CD4-positive, alpha-beta T cell (primary cell): ENCODE measurements around the gene MED8. TPM values are rescaled to one million over a fixed set of nuclear protein-coding genes. Genes with fewer than 3 reads are reported as not detected.

Experiments
- ATAC-seq: fragments of 200-7000 bp; cut with Tn5 transposase; one replicate; pipeline ENCODE4 v1.10.0; 2022; ENCODE audit warnings: mild to moderate bottlenecking; ENCODE audit not compliant: poor library complexity
- CTCF ChIA-PET: fragments of 350-600 bp; sonication (Branson Sonifier 250); formaldehyde crosslinking; loops from one replicate; lab custom pipeline; 2021; ENCODE audit warnings: antibody characterized with exemption, inconsistent platforms; lab: Charles Lee
- POLR2A ChIA-PET: fragments of 350-600 bp; sonication (Branson Sonifier 250); formaldehyde crosslinking; loops from one replicate; lab custom pipeline; 2021; ENCODE audit warnings: antibody characterized with exemption, inconsistent platforms; lab: Charles Lee
- DNase-seq, 14 experiments: peaks; one replicate each; pipeline ENCODE4 v3.0.0-alpha.2; 2013 to 2020; ENCODE audit warnings: mixed read lengths in 2 of 14
- H3K27ac ChIP-seq, 2 donors: one replicate each; pipeline versions ENCODE4 v1.5.1 to v1.7.0; 2013; ENCODE audit warnings: low read length in 2 of 2, low read depth in 1 of 2, mild to moderate bottlenecking in 1 of 2
- H3K27me3 ChIP-seq, 2 experiments: 1 replicate in 1 of 2; 2 replicates in 1 of 2; pipeline versions ENCODE4 v1.6.1 to v1.7.0; 2013; ENCODE audit warnings: low read length in 2 of 2, control low read depth in 1 of 2, mild to moderate bottlenecking in 1 of 2, moderate library complexity in 1 of 2; ENCODE audit not compliant: insufficient read depth in 2 of 2, control insufficient read depth in 1 of 2
- H3K36me3 ChIP-seq: one replicate; pipeline ENCODE4 v1.6.1; 2013; ENCODE audit warnings: low read length, control low read depth; ENCODE audit not compliant: insufficient read depth
- H3K4me1 ChIP-seq: one replicate; pipeline ENCODE4 v1.6.1; 2013; ENCODE audit warnings: low read length, control low read depth; ENCODE audit not compliant: insufficient read depth
- H3K4me3 ChIP-seq: one replicate; pipeline ENCODE4 v1.5.1; 2013; ENCODE audit warnings: mild to moderate bottlenecking, low read length, moderate library complexity
- H3K9me3 ChIP-seq, 2 experiments: 1 replicate in 1 of 2; 2 replicates in 1 of 2; pipeline versions ENCODE4 v1.6.1 to v1.7.0; 2013; ENCODE audit warnings: low read length in 2 of 2, mild to moderate bottlenecking in 2 of 2, control low read depth in 1 of 2, moderate library complexity in 1 of 2; ENCODE audit not compliant: control insufficient read depth in 1 of 2, insufficient read depth in 1 of 2
- H3K27ac Mint-ChIP-seq: one replicate; pipeline ENCODE4 v1.8.0; 2020; ENCODE audit warnings: mixed read lengths
- H3K27me3 Mint-ChIP-seq: one replicate; pipeline ENCODE4 v1.8.0; 2021; ENCODE audit warnings: mixed read lengths
- H3K36me3 Mint-ChIP-seq: one replicate; pipeline ENCODE4 v1.8.0; 2021; ENCODE audit warnings: low read depth, mixed read lengths
- H3K4me1 Mint-ChIP-seq: one replicate; pipeline ENCODE4 v1.8.0; 2021; ENCODE audit warnings: low read depth, mixed read lengths
- H3K4me3 Mint-ChIP-seq: one replicate; pipeline ENCODE4 v1.8.0; 2020; ENCODE audit warnings: mild to moderate bottlenecking, mixed read lengths
- H3K9me3 Mint-ChIP-seq: one replicate; pipeline ENCODE4 v1.8.0; 2020; ENCODE audit warnings: mixed read lengths
- intact Hi-C, 2 experiments: fragments of 100-400 bp; cut with DNase I in 1 of 2; cut with micrococcal nuclease in 1 of 2; formaldehyde crosslinking; loops; one replicate each; pipeline versions ENCODE4 v1.15.1 to v1.9.0; 2023 to 2025; cut with DNase I, micrococcal nuclease
- total RNA-seq, 174 experiments: library from RNA in 2 of 174; stranded (reverse) in 2 of 174; gene quantifications; one replicate each; pipeline ENCODE4 v1.2.3 and lab custom pipeline; 2021 to 2026
- TF ChIP-seq, protein P1 (sequence below): fragments of 200-600 bp; IDR thresholded peaks from one replicate; pipeline ENCODE4 v1.8.0; 2022; ENCODE audit warnings: antibody characterized with exemption, mild to moderate bottlenecking

Gene MED8
- total RNA-seq, 2 experiments from 2014 or later: 14.8 to 17.6 TPM

DNA sequence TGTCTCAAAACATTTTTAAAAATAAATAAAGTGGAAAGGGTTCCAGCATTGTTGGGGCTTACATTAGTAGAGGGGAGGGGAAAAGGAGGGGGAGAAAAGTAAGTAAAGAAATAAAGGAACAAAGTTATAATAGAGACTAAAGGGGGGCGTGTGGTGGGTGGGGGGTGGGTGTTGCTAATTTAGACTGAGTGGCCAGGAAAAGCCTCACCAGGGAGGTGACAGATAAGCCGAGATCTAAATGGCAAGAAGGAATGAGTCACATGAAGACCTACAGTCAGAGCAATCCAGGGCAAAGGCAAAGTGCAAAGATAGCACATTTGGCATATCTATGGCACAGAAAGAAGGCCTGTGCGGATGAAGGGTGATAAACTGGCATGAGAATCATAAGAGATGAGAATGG, 44.5 kb downstream of the MED8 start:
- no peaks in the 10 kb centered on the region for H3K27me3 Mint-ChIP-seq
- ChIA-PET CTCF (no interaction called here), POLR2A (no interaction called here)
- ATAC-seq: no peak
- no peak for DNase-seq
- TF ChIP-seq, protein P1, sequence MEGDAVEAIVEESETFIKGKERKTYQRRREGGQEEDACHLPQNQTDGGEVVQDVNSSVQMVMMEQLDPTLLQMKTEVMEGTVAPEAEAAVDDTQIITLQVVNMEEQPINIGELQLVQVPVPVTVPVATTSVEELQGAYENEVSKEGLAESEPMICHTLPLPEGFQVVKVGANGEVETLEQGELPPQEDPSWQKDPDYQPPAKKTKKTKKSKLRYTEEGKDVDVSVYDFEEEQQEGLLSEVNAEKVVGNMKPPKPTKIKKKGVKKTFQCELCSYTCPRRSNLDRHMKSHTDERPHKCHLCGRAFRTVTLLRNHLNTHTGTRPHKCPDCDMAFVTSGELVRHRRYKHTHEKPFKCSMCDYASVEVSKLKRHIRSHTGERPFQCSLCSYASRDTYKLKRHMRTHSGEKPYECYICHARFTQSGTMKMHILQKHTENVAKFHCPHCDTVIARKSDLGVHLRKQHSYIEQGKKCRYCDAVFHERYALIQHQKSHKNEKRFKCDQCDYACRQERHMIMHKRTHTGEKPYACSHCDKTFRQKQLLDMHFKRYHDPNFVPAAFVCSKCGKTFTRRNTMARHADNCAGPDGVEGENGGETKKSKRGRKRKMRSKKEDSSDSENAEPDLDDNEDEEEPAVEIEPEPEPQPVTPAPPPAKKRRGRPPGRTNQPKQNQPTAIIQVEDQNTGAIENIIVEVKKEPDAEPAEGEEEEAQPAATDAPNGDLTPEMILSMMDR: no peak
- H3K36me3 Mint-ChIP-seq: no peaks in the 10 kb centered on the region
- no peak overlapping the region for H3K27ac ChIP-seq
- H3K36me3 ChIP-seq: no peaks in the 10 kb centered on the region
- peaks cover 15% of the 10 kb centered on the region for H3K4me1 Mint-ChIP-seq
- no peaks in the 10 kb centered on the region for H3K9me3 ChIP-seq
- H3K27ac Mint-ChIP-seq: no peak overlapping the region
- no peaks in the 10 kb centered on the region for H3K9me3 Mint-ChIP-seq
- intact Hi-C loops: no loop called here
- peaks cover 8% of the 10 kb centered on the region for H3K4me1 ChIP-seq
- H3K4me3 Mint-ChIP-seq: no peak overlapping the region
- H3K27me3 ChIP-seq: no peaks in the 10 kb centered on the region
- no peak overlapping the region for H3K4me3 ChIP-seq

DNA sequence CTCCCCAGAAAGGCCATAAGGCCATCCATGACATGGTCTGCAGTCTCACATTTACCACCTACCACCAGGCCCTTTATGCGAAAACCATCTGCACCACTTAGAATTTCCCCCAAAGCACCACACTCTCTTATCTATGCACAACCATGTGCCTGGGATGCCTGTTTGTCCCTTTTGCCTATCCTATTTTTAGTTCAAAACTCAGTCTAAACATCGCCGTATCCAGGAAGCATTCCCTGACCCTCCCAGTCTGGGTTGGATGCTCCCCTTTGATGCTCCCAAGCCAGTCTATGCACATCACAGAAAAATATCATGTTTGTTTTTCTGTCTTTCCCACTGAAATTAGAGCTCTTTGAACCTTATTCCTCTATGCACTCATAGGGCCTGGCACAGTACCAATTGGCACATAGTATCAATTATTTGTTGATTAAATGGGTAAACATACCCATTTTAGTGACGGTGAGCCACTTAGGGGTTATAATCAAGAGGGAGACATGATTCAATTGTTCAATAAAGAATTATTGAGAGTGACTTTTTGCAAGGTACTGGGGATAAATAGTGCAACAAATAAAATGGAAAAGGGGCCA, 45.2 kb downstream of the MED8 start:
- Histone ChIP-seq H3K27me3 (no peaks in the 10 kb centered on the region), H3K4me1 (peaks cover 3% of the 10 kb centered on the region), H3K27ac (no peak overlapping the region), H3K9me3 (no peaks in the 10 kb centered on the region), H3K36me3 (no peaks in the 10 kb centered on the region), H3K4me3 (no peak overlapping the region)
- peaks cover 7% of the 10 kb centered on the region for H3K4me1 Mint-ChIP-seq
- no peak overlapping the region for H3K27ac Mint-ChIP-seq
- no peaks in the 10 kb centered on the region for H3K27me3 Mint-ChIP-seq
- TF ChIP-seq, protein P1: no peak
- no peaks in the 10 kb centered on the region for H3K9me3 Mint-ChIP-seq
- ChIA-PET POLR2A (no interaction called here), CTCF (no interaction called here)
- no peak overlapping the region for H3K4me3 Mint-ChIP-seq
- no peak for ATAC-seq
- DNase-seq: no peak
- intact Hi-C loops: no loop called here
- H3K36me3 Mint-ChIP-seq: no peaks in the 10 kb centered on the region

DNA sequence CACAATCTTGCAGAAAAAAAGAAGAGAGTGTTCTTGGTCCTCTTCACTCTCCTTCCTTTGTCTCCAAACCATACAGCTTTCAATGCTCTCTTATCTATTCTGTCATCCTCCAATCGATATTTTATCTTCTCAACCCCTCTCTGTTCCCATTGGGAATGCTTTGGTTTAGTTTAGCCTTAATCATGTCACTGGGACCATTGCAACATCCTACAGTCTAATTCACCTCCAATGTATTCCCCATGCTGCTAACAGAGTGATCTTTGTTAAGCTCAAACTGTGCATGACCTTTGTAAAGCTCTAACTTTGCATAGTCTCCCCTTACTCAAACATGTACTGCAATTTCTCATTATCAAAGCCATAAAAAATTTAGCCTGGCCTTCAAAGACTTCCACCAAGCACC, 49.0 kb downstream of the MED8 start:
- Mint-ChIP-seq H3K36me3 (no peaks in the 10 kb centered on the region), H3K27me3 (no peaks in the 10 kb centered on the region), H3K4me1 (no peaks in the 10 kb centered on the region), H3K4me3 (no peak overlapping the region), H3K9me3 (no peaks in the 10 kb centered on the region), H3K27ac (no peak overlapping the region)
- ATAC-seq (no peak), DNase-seq (no peak)
- H3K4me3 ChIP-seq: no peak overlapping the region
- POLR2A ChIA-PET: no interaction called here
- no peaks in the 10 kb centered on the region for H3K36me3 ChIP-seq
- TF ChIP-seq, protein P1: no peak
- CTCF ChIA-PET: interaction anchor here (0.6 kb wide), 1 partner anchor 141 kb away, joined by 3 read pairs; no protein-coding TSS in a partner anchor
- no peaks in the 10 kb centered on the region for H3K9me3 ChIP-seq
- no peak overlapping the region for H3K27ac ChIP-seq
- no peaks in the 10 kb centered on the region for H3K4me1 ChIP-seq
- intact Hi-C loops: no loop called here
- no peaks in the 10 kb centered on the region for H3K27me3 ChIP-seq
